IMR-90 (cell line): ENCODE measurements around the gene CDHR2. TPM values are rescaled to one million over a fixed set of nuclear protein-coding genes. Genes with fewer than 3 reads are reported as not detected.

Source experiments
- ATAC-seq: fragments of 200-7000 bp; cut with Tn5 transposase; 2 replicates; pipeline ENCODE4 v1.9.1; 2020; ENCODE audit warnings: low read depth, mild to moderate bottlenecking, moderate library complexity
- BruUV-seq: library from RNA; stranded (reverse); fragments of 400-500 nt; replicated peaks from 2 replicates; lab custom pipeline; 2021; lab: Mats Ljungman, UMichigan
- CTCF ChIA-PET: fragments of 300-600 bp; formaldehyde crosslinking; extraction: SDS; loops from one replicate; lab custom pipeline; 2021; ENCODE audit warnings: antibody characterized with exemption; lab: Yijun Ruan, JAX
- POLR2A ChIA-PET: fragments of 300-600 bp; sonication (Branson Sonifier 250); formaldehyde crosslinking; loops from one replicate; lab custom pipeline; 2022; ENCODE audit warnings: antibody characterized with exemption; ENCODE audit not compliant: unreplicated experiment; lab: Charles Lee
- DNase-seq: peaks from one replicate; pipeline ENCODE4 v3.0.0; 2013
- H2AFZ ChIP-seq: replicated peaks from 2 replicates; pipeline ENCODE3; 2013; ENCODE audit warnings: low read length, mild to moderate bottlenecking; ENCODE audit not compliant: poor library complexity
- H2AK5ac ChIP-seq: 2 replicates; pipeline ENCODE4 v1.6.1; 2013; ENCODE audit warnings: low read depth, low read length, inconsistent platforms
- H2AK9ac ChIP-seq: replicated peaks from 2 replicates; pipeline ENCODE3; 2013; ENCODE audit warnings: mild to moderate bottlenecking, low read depth, low read length, moderate library complexity; ENCODE audit not compliant: poor library complexity
- H2BK120ac ChIP-seq: 2 replicates; pipeline ENCODE4 v1.6.1; 2013; ENCODE audit warnings: low read depth, low read length, inconsistent platforms
- H2BK15ac ChIP-seq: 3 replicates; pipeline ENCODE4 v1.6.1; 2013; ENCODE audit warnings: low read depth, low read length, inconsistent platforms
- H2BK20ac ChIP-seq: 2 replicates; pipeline ENCODE4 v1.6.1; 2013; ENCODE audit warnings: low read depth, mild to moderate bottlenecking, inconsistent platforms, low read length, moderate library complexity
- H2BK5ac ChIP-seq: 2 replicates; pipeline ENCODE4 v1.6.1; 2013; ENCODE audit warnings: mild to moderate bottlenecking, low read depth, low read length, inconsistent platforms; ENCODE audit not compliant: poor library complexity, severe bottlenecking
- H3K14ac ChIP-seq: replicated peaks from 2 replicates; pipeline ENCODE4 v1.6.1; 2013; ENCODE audit warnings: low read depth, low read length, inconsistent platforms
- H3K18ac ChIP-seq: 2 replicates; pipeline ENCODE4 v1.6.1; 2013; ENCODE audit warnings: low read depth, low read length, control low read depth
- H3K23ac ChIP-seq: 2 replicates; pipeline ENCODE4 v1.6.1; 2013; ENCODE audit warnings: low read depth, low read length, inconsistent platforms
- H3K27ac ChIP-seq: 2 replicates; pipeline ENCODE4 v1.5.1; 2013; ENCODE audit warnings: mild to moderate bottlenecking, control low read depth, low read length; ENCODE audit not compliant: insufficient read depth
- H3K27me3 ChIP-seq: 2 replicates; pipeline ENCODE4 v1.6.1; 2013; ENCODE audit warnings: low read length; ENCODE audit not compliant: control insufficient read depth, insufficient read depth
- H3K36me3 ChIP-seq: 2 replicates; pipeline ENCODE4 v1.6.1; 2013; ENCODE audit warnings: low read length, mixed read lengths; ENCODE audit not compliant: control insufficient read depth, insufficient read depth
- H3K4ac ChIP-seq: 2 replicates; pipeline ENCODE4 v1.6.1; 2013; ENCODE audit warnings: low read depth, low read length, inconsistent platforms
- H3K4me1 ChIP-seq: 2 replicates; pipeline ENCODE4 v1.6.1; 2013; ENCODE audit warnings: low read length, mixed read lengths; ENCODE audit not compliant: control insufficient read depth, insufficient read depth
- H3K4me2 ChIP-seq: 2 replicates; pipeline ENCODE4 v1.6.1; 2013; ENCODE audit warnings: low read depth, mild to moderate bottlenecking, control low read depth, low read length, moderate library complexity
- H3K4me3 ChIP-seq: 2 replicates; pipeline ENCODE4 v1.5.1; 2013; ENCODE audit warnings: low read depth, mild to moderate bottlenecking, control low read depth, low read length, moderate library complexity; ENCODE audit not compliant: insufficient read depth
- H3K56ac ChIP-seq: 2 replicates; pipeline ENCODE4 v1.6.1; 2013; ENCODE audit warnings: low read length, inconsistent platforms; ENCODE audit not compliant: insufficient read depth; ENCODE audit errors: extremely low read depth
- H3K79me1 ChIP-seq, 2 experiments: 2 replicates each; pipeline ENCODE4 v1.6.1; 2013; ENCODE audit warnings: low read length in 2 of 2, inconsistent platforms in 1 of 2, low read depth in 1 of 2
- H3K9ac ChIP-seq: 2 replicates; pipeline ENCODE4 v1.6.1; 2013; ENCODE audit warnings: low read depth, low read length, control low read depth
- H3K9me1 ChIP-seq: 2 replicates; pipeline ENCODE4 v1.6.1; 2013; ENCODE audit warnings: low read length, inconsistent platforms; ENCODE audit not compliant: insufficient read depth
- H3K9me3 ChIP-seq: 2 replicates; pipeline ENCODE4 v1.6.1; 2013; ENCODE audit warnings: low read length; ENCODE audit not compliant: control insufficient read depth, insufficient read depth
- H4K20me1 ChIP-seq: 2 replicates; pipeline ENCODE4 v1.6.1; 2013; ENCODE audit warnings: low read length, inconsistent platforms; ENCODE audit not compliant: insufficient read depth
- H4K5ac ChIP-seq: 2 replicates; pipeline ENCODE4 v1.6.1; 2013; ENCODE audit warnings: mild to moderate bottlenecking, low read depth, low read length, control low read depth
- H4K8ac ChIP-seq, 2 experiments: 2 replicates each; pipeline ENCODE4 v1.6.1; 2013; ENCODE audit warnings: low read depth in 2 of 2, low read length in 2 of 2, control low read depth in 1 of 2, inconsistent platforms in 1 of 2
- H4K91ac ChIP-seq: 2 replicates; pipeline ENCODE4 v1.6.1; 2013; ENCODE audit warnings: low read depth, low read length, inconsistent platforms; ENCODE audit not compliant: insufficient read depth
- CHD1 ChIP-seq: IDR thresholded peaks from 2 replicates; pipeline ENCODE4 v1.6.1; 2012; ENCODE audit warnings: low read depth, low read length, improper control_type of control experiment
- ELK1 ChIP-seq: fragments of 150-350 bp; IDR thresholded peaks from 2 replicates; pipeline ENCODE4 v1.6.1; 2016; ENCODE audit warnings: low read depth, mild to moderate bottlenecking, low read length, moderate library complexity, borderline replicate concordance
- MAZ ChIP-seq: IDR thresholded peaks from 2 replicates; pipeline ENCODE4 v1.6.1; 2012; ENCODE audit warnings: low read depth, mild to moderate bottlenecking, low read length, improper control_type of control experiment, moderate library complexity, borderline replicate concordance
- NFE2L2 ChIP-seq: fragments of 150-350 bp; IDR thresholded peaks from 2 replicates; pipeline ENCODE4 v1.6.1; 2016; ENCODE audit warnings: low read depth, mild to moderate bottlenecking, low read length
- RAD21 ChIP-seq: IDR thresholded peaks from 2 replicates; pipeline ENCODE4 v1.6.1; 2012; ENCODE audit warnings: low read length, improper control_type of control experiment
- WGBS, 2 experiments: methylation state at CpG; one replicate each; pipeline versions ENCODE4 v1.1.5 to v1.1.7; 2013; ENCODE audit warnings: missing lambda C conversion rate in 2 of 2; ENCODE audit not compliant: insufficient read length in 1 of 2; ENCODE audit errors: extremely low coverage in 2 of 2; 5-methylcytosine and 5-hydroxymethylcytosine counted together
- dilution Hi-C: fragments of 300-500 bp; cut with HindIII; formaldehyde crosslinking; loops from one replicate; pipeline ENCODE4 v1.14.3; 2018; ENCODE audit warnings: low sequenced_read_pairs; ENCODE audit not compliant: unreplicated experiment
- in situ Hi-C: fragments of 300-500 bp; cut with MboI; formaldehyde crosslinking; loops from 3 replicates; pipeline ENCODE4 v1.14.3; 2019; ENCODE audit warnings: low sequenced_read_pairs, inconsistent platforms, mixed read lengths
- intact Hi-C: fragments of 100-400 bp; cut with micrococcal nuclease; formaldehyde crosslinking; loops from 2 replicates; pipeline ENCODE4 v1.10.0; 2022
- polyA plus RNA-seq, 3 experiments: library from polyadenylated mRNA; depleted of rRNA; stranded (reverse); fragments of >200 nt; gene quantifications; 2 replicates each; pipeline ENCODE4 v1.2.3, GENCODE V29; 2012; ENCODE audit warnings: low replicate concordance in 1 of 3
- total RNA-seq: library from RNA; depleted of rRNA; stranded (reverse); fragments of >200 nt; gene quantifications from 2 replicates; pipeline ENCODE4 v1.2.3, GENCODE V29; 2012
- TF ChIP-seq, protein P1 (sequence below): conservative IDR thresholded peaks from 2 replicates; pipeline ENCODE4 v1.5.1; 2012; ENCODE audit warnings: mild to moderate bottlenecking, low read depth, low read length, improper control_type of control experiment

CDHR2 gene
- total and polyA plus RNA-seq, 2 of the 4 experiments (the other 2 are of a cell fraction), result not detected

DNA sequence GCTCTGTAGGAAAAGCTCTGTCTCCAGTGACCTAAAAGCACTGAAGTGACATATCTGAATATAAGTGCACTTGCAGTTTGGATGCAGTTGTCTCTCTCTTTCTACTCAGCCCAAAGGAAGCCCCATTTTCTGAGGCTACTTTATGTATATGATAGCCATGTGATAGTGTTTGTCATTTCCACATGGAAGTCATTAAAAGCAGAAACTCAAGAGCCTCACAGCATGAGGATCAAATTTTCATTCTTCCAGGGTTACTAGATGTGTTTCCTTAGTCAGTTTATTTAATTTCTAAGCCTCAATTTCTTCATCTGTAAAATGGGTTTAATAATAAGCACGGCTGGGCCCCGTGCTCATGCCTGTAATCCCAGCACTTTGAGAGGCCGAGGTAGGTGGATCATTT is 48.6 kb upstream of the CDHR2 start:
- Histone ChIP-seq H3K4ac (no peak overlapping the region), H3K56ac (no peak overlapping the region), H2BK20ac (peak overlapping the region; percentile 18; the same call in 1 of the 2 replicates), H3K27ac (peak overlapping the region; percentile 55; the same call in 1 of the 2 replicates), H2AK5ac (no peak overlapping the region), H4K20me1 (peaks cover 3% of the 10 kb centered on the region; the same call in 1 of the 2 replicates), H2AK9ac (no peak overlapping the region), H2BK120ac (no peak overlapping the region), H3K27me3 (no peaks in the 10 kb centered on the region), H2BK5ac (no peak overlapping the region), H4K5ac (no peak overlapping the region), H3K18ac (no peak overlapping the region), H4K91ac (no peak overlapping the region; the same call in 1 of the 2 replicates), H3K4me1 (peaks cover 11% of the 10 kb centered on the region; the same call in 1 of the 2 replicates), H3K4me3 (no peak overlapping the region), H3K23ac (0 out of 2 replicates have a peak overlapping the region, but pooled peaks have one; percentile 33), H3K36me3 (peaks cover 38% of the 10 kb centered on the region), H4K8ac (no peak overlapping the region), H2BK15ac (no peak overlapping the region), H3K9me1 (peaks cover 3% of the 10 kb centered on the region), H2AFZ (no peak overlapping the region), H3K4me2 (no peak overlapping the region), H3K9me3 (no peaks in the 10 kb centered on the region), H3K14ac (0 out of 2 replicates have a peak overlapping the region, but pooled peaks have one; percentile 15), H3K79me1 (peaks cover 9 to 36% of the 10 kb centered on the region in 2 experiments; a peak in 3 of 4 replicates), H3K9ac (no peak overlapping the region)
- ATAC-seq (no peak), DNase-seq (peak; percentile 21)
- intact Hi-C loops, result loop anchor here (2.0 kb wide), 1 partner anchor 84 kb away; the partner anchor contains the start of gene CLTB
- dilution Hi-C loops, result no loop called here
- TF ChIP-seq, protein P1, sequence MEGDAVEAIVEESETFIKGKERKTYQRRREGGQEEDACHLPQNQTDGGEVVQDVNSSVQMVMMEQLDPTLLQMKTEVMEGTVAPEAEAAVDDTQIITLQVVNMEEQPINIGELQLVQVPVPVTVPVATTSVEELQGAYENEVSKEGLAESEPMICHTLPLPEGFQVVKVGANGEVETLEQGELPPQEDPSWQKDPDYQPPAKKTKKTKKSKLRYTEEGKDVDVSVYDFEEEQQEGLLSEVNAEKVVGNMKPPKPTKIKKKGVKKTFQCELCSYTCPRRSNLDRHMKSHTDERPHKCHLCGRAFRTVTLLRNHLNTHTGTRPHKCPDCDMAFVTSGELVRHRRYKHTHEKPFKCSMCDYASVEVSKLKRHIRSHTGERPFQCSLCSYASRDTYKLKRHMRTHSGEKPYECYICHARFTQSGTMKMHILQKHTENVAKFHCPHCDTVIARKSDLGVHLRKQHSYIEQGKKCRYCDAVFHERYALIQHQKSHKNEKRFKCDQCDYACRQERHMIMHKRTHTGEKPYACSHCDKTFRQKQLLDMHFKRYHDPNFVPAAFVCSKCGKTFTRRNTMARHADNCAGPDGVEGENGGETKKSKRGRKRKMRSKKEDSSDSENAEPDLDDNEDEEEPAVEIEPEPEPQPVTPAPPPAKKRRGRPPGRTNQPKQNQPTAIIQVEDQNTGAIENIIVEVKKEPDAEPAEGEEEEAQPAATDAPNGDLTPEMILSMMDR, result no peak
- TF ChIP-seq MAZ (no peak), CHD1 (no peak), NFE2L2 (no peak), RAD21 (no peak), ELK1 (no peak)
- POLR2A ChIA-PET, result no interaction called here
- CTCF ChIA-PET, result no interaction called here
- no TSS peak for BruUV-seq
- in situ Hi-C loops, result no loop called here
- WGBS, 2 experiments, result no CpG with 5 or more reads among the region's 3 CpGs
